ENCODE data around the gene PON3.

The PON3 gene

GRCh38 chr7:95335093-95335492 lies 61.1 kb downstream of the PON3 start:
- Histone ChIP-seq H3K27ac (ENCODE audit: extremely low read depth, low read depth, low read length) (no peak overlapping the region), H3K9me3 (ENCODE audit: control insufficient read depth, insufficient read depth, low read depth, low read length) (no peaks in the 10 kb centered on the region), H3K4me1 (ENCODE audit: control insufficient read depth, insufficient read depth, low read length) (no peaks in the 10 kb centered on the region), H3K4me3 (ENCODE audit: low read depth, low read length) (no peak overlapping the region), H3K36me3 (ENCODE audit: control insufficient read depth in 2 of 2, insufficient read depth in 1 of 2, low read length in 2 of 2) (no peaks in the 10 kb centered on the region)
- ChIA-PET POLR2A (no interaction called here), CTCF (no interaction called here)
- no peak for TF ChIP-seq GLIS1 (tag by site-specific recombination; IDR thresholded peaks at IDR 0.05)
- no peak for TF ChIP-seq PATZ1 (tag by site-specific recombination; IDR thresholded peaks at IDR 0.05)
- TF ChIP-seq SP3 (tag by site-specific recombination; IDR thresholded peaks at IDR 0.05): no peak
- no peak for TF ChIP-seq PRDM10 (tag by site-specific recombination; IDR thresholded peaks at IDR 0.05)
- TF ChIP-seq ZNF513 (tag by site-specific recombination; IDR thresholded peaks at IDR 0.05): no peak
- no peak for TF ChIP-seq ZBTB44 (tag by site-specific recombination; IDR thresholded peaks at IDR 0.05)
- TF ChIP-seq ZNF214 (tag by site-specific recombination; IDR thresholded peaks at IDR 0.05; ENCODE audit: borderline replicate concordance): no peak
- no peak for TF ChIP-seq ZNF837 (tag by site-specific recombination; IDR thresholded peaks at IDR 0.05)
- no peak for TF ChIP-seq ZNF639 (tag by site-specific recombination; IDR thresholded peaks at IDR 0.05)
- TF ChIP-seq ZNF777 (tag by site-specific recombination; IDR thresholded peaks at IDR 0.05; ENCODE audit: borderline replicate concordance): no peak
- TF ChIP-seq ZNF623 (tag by site-specific recombination; IDR thresholded peaks at IDR 0.05): no peak
- TF ChIP-seq ZFP3 (tag by site-specific recombination; IDR thresholded peaks at IDR 0.05; ENCODE audit: low read depth): no peak
- TF ChIP-seq ZNF280D (tag by site-specific recombination; IDR thresholded peaks at IDR 0.05): no peak
- TF ChIP-seq ZNF292 (tag by site-specific recombination; IDR thresholded peaks at IDR 0.05; ENCODE audit: borderline replicate concordance, low read depth): no peak
- no peak for TF ChIP-seq BCL11B (tag by site-specific recombination; IDR thresholded peaks at IDR 0.05; ENCODE audit: low read depth)
- TF ChIP-seq ZNF2 (tag by site-specific recombination; IDR thresholded peaks at IDR 0.05): no peak
- TF ChIP-seq ZEB2 (tag by site-specific recombination; IDR thresholded peaks at IDR 0.05): no peak
- TF ChIP-seq ZNF37A (tag by site-specific recombination; IDR thresholded peaks at IDR 0.05): no peak

All from HEK293 (cell line).